H1 (cell line): Measurements from ENCODE around the gene GRB7. TPM values are rescaled to one million over a fixed set of nuclear protein-coding genes. Genes with fewer than 3 reads are reported as not detected.
A peak's percentile ranks its signal among the peaks of the same experiment; 100 is the strongest.

Experiments
- microRNA-seq, 2 experiments: library from miRNA; unstranded; fragments of <30 nt; microRNA quantifications; one replicate each; pipeline versions ENCODE4 to v1.2.0, GENCODE V29; 2016 to 2020; ENCODE audit warnings: borderline microRNAs expressed in 2 of 2, borderline number of aligned reads in 2 of 2, borderline replicate concordance in 1 of 2
- polyA plus RNA-seq, 7 experiments: library from polyadenylated mRNA; depleted of rRNA in 3 of 7; stranded (reverse) in 5 of 7; unstranded in 2 of 7; fragments of >200 nt in 5 of 7; fragments of 200-250 nt in 2 of 7; gene quantifications; 1 replicate in 5 of 7; 2 replicates in 1 of 7; 4 replicates in 1 of 7; pipeline versions ENCODE4 v1.2.1 to v1.2.3, GENCODE V29; 2011 to 2013; ENCODE audit warnings: missing spikeins in 2 of 7, mixed read lengths in 2 of 7
- small RNA-seq: library from polyadenylated mRNA; stranded (forward); fragments of <200 nt; extraction: miRNeasy Mini kit (QIAGEN cat#:217004); gene quantifications from one replicate; pipeline ENCODE3, GENCODE V24; 2013; ENCODE audit not compliant: insufficient read depth
- total RNA-seq: library from RNA; stranded (reverse); fragmentation: NEBNext Ultra II Directional; extraction: Animal tissue kit (Norgen Biotek cat#: 25700); gene quantifications from 2 replicates; pipeline ENCODE4 v1.2.1, GENCODE V29; 2021

GRB7 gene
- total and polyA plus RNA-seq, 2 of the 8 experiments (the other 6 are each of a cell fraction or from before 2014, with no cell fraction given) = 32.2 to 41.5 TPM

Small RNAs within 50 kb of the gene (microRNA-seq; reads per million reads assigned to microRNA genes)
- gene MIR4728 = 1.6 to 3.9 reads per million in 2 experiments

Small RNAs within 50 kb of the gene (small RNA-seq; reads per million reads assigned to genes)
- 5.5 reads per million, percentile 65 among the genes with 10 or more reads in this experiment for gene MIR4728

Other genes with a start within 250 kb of the GRB7 start
- gene NEUROD2, start 130.0 kb upstream of the GRB7 start, total RNA-seq = not detected in 2 replicates
- not detected in 2 replicates for gene NEUROD2, start 130.0 kb upstream of the GRB7 start, polyA plus RNA-seq (2011; rRNA removed)
- gene PPP1R1B, start 111.0 kb upstream of the GRB7 start, total RNA-seq = 9.4 and 10.7 TPM in 2 replicates
- gene PPP1R1B, start 111.0 kb upstream of the GRB7 start, polyA plus RNA-seq (2011; rRNA removed) = 21.0 and 22.3 TPM in 2 replicates
- gene STARD3, start 100.8 kb upstream of the GRB7 start, total RNA-seq = 47.6 and 56.7 TPM in 2 replicates
- gene STARD3, start 100.8 kb upstream of the GRB7 start, polyA plus RNA-seq (2011; rRNA removed) = 80.3 and 116 TPM in 2 replicates
- gene TCAP, start 72.6 kb upstream of the GRB7 start, total RNA-seq = 1.4 TPM in 2 replicates
- 0.82 and 1.3 TPM in 2 replicates for gene TCAP, start 72.6 kb upstream of the GRB7 start, polyA plus RNA-seq (2011; rRNA removed)
- gene PNMT, start 69.5 kb upstream of the GRB7 start, total RNA-seq = 4.4 and 5.6 TPM in 2 replicates
- 10.5 and 10.9 TPM in 2 replicates for gene PNMT, start 69.5 kb upstream of the GRB7 start, polyA plus RNA-seq (2011; rRNA removed)
- gene PGAP3, start 49.9 kb upstream of the GRB7 start, total RNA-seq = 18.5 and 21.0 TPM in 2 replicates
- gene PGAP3, start 49.9 kb upstream of the GRB7 start, polyA plus RNA-seq (2011; rRNA removed) = 30.7 and 32.2 TPM in 2 replicates
- 394 and 403 TPM in 2 replicates for gene ERBB2, start 37.9 kb upstream of the GRB7 start, total RNA-seq
- gene ERBB2, start 37.9 kb upstream of the GRB7 start, polyA plus RNA-seq (2011; rRNA removed) = 183 and 278 TPM in 2 replicates
- 29.6 and 30.0 TPM in 2 replicates for gene MIEN1, start 7.4 kb upstream of the GRB7 start, total RNA-seq
- gene MIEN1, start 7.4 kb upstream of the GRB7 start, polyA plus RNA-seq (2011; rRNA removed) = 54.9 and 57.9 TPM in 2 replicates
- gene IKZF3, start 126.4 kb downstream of the GRB7 start, total RNA-seq = 0.52 and 0.56 TPM in 2 replicates
- gene IKZF3, start 126.4 kb downstream of the GRB7 start, polyA plus RNA-seq (2011; rRNA removed) = 0.23 and 0.31 TPM in 2 replicates
- not detected in 2 replicates for gene ZPBP2, start 130.3 kb downstream of the GRB7 start, total RNA-seq
- not detected in 2 replicates for gene ZPBP2, start 130.3 kb downstream of the GRB7 start, polyA plus RNA-seq (2011; rRNA removed)
- 10.3 and 11.8 TPM in 2 replicates for gene GSDMB, start 180.7 kb downstream of the GRB7 start, total RNA-seq
- 9.7 and 9.8 TPM in 2 replicates for gene GSDMB, start 180.7 kb downstream of the GRB7 start, polyA plus RNA-seq (2011; rRNA removed)
- gene ORMDL3, start 189.7 kb downstream of the GRB7 start, total RNA-seq = 50.4 and 54.6 TPM in 2 replicates
- gene ORMDL3, start 189.7 kb downstream of the GRB7 start, polyA plus RNA-seq (2011; rRNA removed) = 108 and 168 TPM in 2 replicates
- gene LRRC3C, start 189.8 kb downstream of the GRB7 start, total RNA-seq = not detected in 2 replicates
- not detected in 2 replicates for gene LRRC3C, start 189.8 kb downstream of the GRB7 start, polyA plus RNA-seq (2011; rRNA removed)
- not detected in 2 replicates for gene GSDMA, start 225.1 kb downstream of the GRB7 start, total RNA-seq
- gene GSDMA, start 225.1 kb downstream of the GRB7 start, polyA plus RNA-seq (2011; rRNA removed) = 0.03 and 0.05 TPM in 2 replicates
- gene PSMD3, start 242.9 kb downstream of the GRB7 start, total RNA-seq = 198 TPM in 2 replicates
- gene PSMD3, start 242.9 kb downstream of the GRB7 start, polyA plus RNA-seq (2011; rRNA removed) = 151 and 182 TPM in 2 replicates